HEK293 (cell line): ENCODE results near the gene OCIAD1.

Experiments
- CTCF ChIA-PET: fragments of 350-600 bp; formaldehyde crosslinking; extraction: SDS; loops from one replicate; lab custom pipeline; 2021; ENCODE audit warnings: antibody characterized with exemption; lab: Yijun Ruan, JAX
- POLR2A ChIA-PET: fragments of 300-600 bp; formaldehyde crosslinking; extraction: SDS; loops from one replicate; lab custom pipeline; 2020; ENCODE audit warnings: antibody characterized with exemption, inconsistent platforms; lab: Yijun Ruan, JAX
- H3K27ac ChIP-seq: fragments of 200-500 bp; sonication (Bioruptor generic); 2 replicates; pipeline ENCODE4 v1.5.1; 2014; ENCODE audit warnings: low read depth, low read length, control low read depth, inconsistent platforms; ENCODE audit errors: extremely low read depth
- H3K36me3 ChIP-seq, 2 experiments: fragments of 200-500 bp in 1 of 2; sonication (Bioruptor generic) in 1 of 2; 1 replicate in 1 of 2; 2 replicates in 1 of 2; pipeline ENCODE4 v1.5.1; 2014 to 2017; ENCODE audit warnings: inconsistent platforms in 2 of 2, low read length in 2 of 2; ENCODE audit not compliant: control insufficient read depth in 2 of 2, insufficient read depth in 1 of 2
- H3K4me1 ChIP-seq: fragments of 200-500 bp; sonication (Bioruptor generic); 2 replicates; pipeline ENCODE4 v1.5.1; 2014; ENCODE audit warnings: mild to moderate bottlenecking, low read length, inconsistent platforms; ENCODE audit not compliant: control insufficient read depth, insufficient read depth
- H3K4me3 ChIP-seq: 2 replicates; pipeline ENCODE4 v1.5.1; 2011; ENCODE audit warnings: low read depth, mild to moderate bottlenecking, control low read depth, low read length, moderate library complexity
- H3K9me3 ChIP-seq: fragments of 200-500 bp; sonication (Bioruptor generic); 2 replicates; pipeline ENCODE4 v1.5.1; 2014; ENCODE audit warnings: low read depth, low read length, inconsistent platforms; ENCODE audit not compliant: control insufficient read depth, insufficient read depth
- PRDM10 ChIP-seq: fragments of 450-650 bp; formaldehyde crosslinking; IDR thresholded peaks from 2 replicates; pipeline ENCODE4 v1.5.1; 2016; ENCODE audit warnings: missing biosample characterization, missing genetic modification characterization
- SP7 ChIP-seq: fragments of 450-650 bp; formaldehyde crosslinking; IDR thresholded peaks from 2 replicates; pipeline ENCODE4 v1.5.1; 2016; ENCODE audit warnings: missing biosample characterization, missing genetic modification characterization
- TCF7L2 ChIP-seq: IDR thresholded peaks from 2 replicates; pipeline ENCODE4 v1.6.1; 2011; ENCODE audit warnings: low read depth, mild to moderate bottlenecking, inconsistent platforms, low read length, moderate library complexity, borderline replicate concordance
- YY1 ChIP-seq: fragments of 450-650 bp; formaldehyde crosslinking; IDR thresholded peaks from 2 replicates; pipeline ENCODE4 v1.5.1; 2018; ENCODE audit warnings: missing biosample characterization, missing genetic modification characterization
- ZBTB6 ChIP-seq: fragments of 450-650 bp; formaldehyde crosslinking; IDR thresholded peaks from 2 replicates; pipeline ENCODE4 v1.5.1; 2017; ENCODE audit warnings: missing biosample characterization, missing genetic modification characterization
- ZNF121 ChIP-seq: fragments of 450-650 bp; formaldehyde crosslinking; IDR thresholded peaks from 2 replicates; pipeline ENCODE4 v1.5.1; 2016; ENCODE audit warnings: missing biosample characterization, missing genetic modification characterization
- ZNF133 ChIP-seq: fragments of 450-650 bp; formaldehyde crosslinking; IDR thresholded peaks from 2 replicates; pipeline ENCODE4 v1.5.1; 2016; ENCODE audit warnings: missing biosample characterization, missing genetic modification characterization
- ZNF18 ChIP-seq: fragments of 450-650 bp; formaldehyde crosslinking; IDR thresholded peaks from 2 replicates; pipeline ENCODE4 v1.5.1; 2016; ENCODE audit warnings: missing biosample characterization, missing genetic modification characterization
- ZNF19 ChIP-seq: fragments of 450-650 bp; formaldehyde crosslinking; IDR thresholded peaks from 2 replicates; pipeline ENCODE4; 2016; ENCODE audit warnings: missing biosample characterization, missing genetic modification characterization, low read depth
- ZNF266 ChIP-seq: fragments of 450-650 bp; formaldehyde crosslinking; IDR thresholded peaks from 2 replicates; pipeline ENCODE4 v1.5.1; 2016; ENCODE audit warnings: missing biosample characterization, missing genetic modification characterization, low read depth
- ZNF37A ChIP-seq: fragments of 450-650 bp; IDR thresholded peaks from 2 replicates; pipeline ENCODE4 v1.5.1; 2018; ENCODE audit warnings: missing biosample characterization, missing genetic modification characterization
- ZNF391 ChIP-seq: fragments of 450-650 bp; formaldehyde crosslinking; IDR thresholded peaks from 2 replicates; pipeline ENCODE4 v1.5.1; 2016; ENCODE audit warnings: low read depth, missing biosample characterization, missing genetic modification characterization, borderline replicate concordance
- ZNF426 ChIP-seq: fragments of 450-650 bp; formaldehyde crosslinking; IDR thresholded peaks from 2 replicates; pipeline ENCODE4 v1.5.1; 2017; ENCODE audit warnings: missing biosample characterization, missing genetic modification characterization, mild to moderate bottlenecking, inconsistent platforms, moderate library complexity
- ZNF473 ChIP-seq: fragments of 450-650 bp; formaldehyde crosslinking; IDR thresholded peaks from 2 replicates; pipeline ENCODE4 v1.5.1; 2017; ENCODE audit warnings: missing biosample characterization, missing genetic modification characterization
- ZNF529 ChIP-seq: fragments of 450-650 bp; formaldehyde crosslinking; IDR thresholded peaks from 2 replicates; pipeline ENCODE4 v1.5.1; 2017; ENCODE audit warnings: missing genetic modification characterization, missing biosample characterization; ENCODE audit not compliant: insufficient replicate concordance
- ZNF544 ChIP-seq: fragments of 450-650 bp; formaldehyde crosslinking; IDR thresholded peaks from 2 replicates; pipeline ENCODE4 v1.5.0; 2017; ENCODE audit warnings: missing biosample characterization, missing genetic modification characterization
- ZNF623 ChIP-seq: fragments of 450-650 bp; formaldehyde crosslinking; IDR thresholded peaks from 2 replicates; pipeline ENCODE4 v1.5.1; 2016; ENCODE audit warnings: missing biosample characterization, missing genetic modification characterization
- ZNF629 ChIP-seq: fragments of 450-650 bp; formaldehyde crosslinking; IDR thresholded peaks from 2 replicates; pipeline ENCODE4 v1.5.1; 2017; ENCODE audit warnings: missing biosample characterization, missing genetic modification characterization
- ZNF639 ChIP-seq: fragments of 450-650 bp; formaldehyde crosslinking; IDR thresholded peaks from 2 replicates; pipeline ENCODE4 v1.5.1; 2016; ENCODE audit warnings: missing biosample characterization, missing genetic modification characterization
- ZNF692 ChIP-seq: fragments of 450-650 bp; formaldehyde crosslinking; IDR thresholded peaks from 2 replicates; pipeline ENCODE4 v1.5.1; 2016; ENCODE audit warnings: missing biosample characterization, missing genetic modification characterization
- ZNF701 ChIP-seq: fragments of 450-650 bp; formaldehyde crosslinking; IDR thresholded peaks from 2 replicates; pipeline ENCODE4 v1.5.1; 2016; ENCODE audit warnings: missing biosample characterization, missing genetic modification characterization

Gene OCIAD1

GRCh38 chr4:48902266-48902665, 71.4 kb downstream of the OCIAD1 start:
- ChIA-PET POLR2A (no interaction called here), CTCF (no interaction called here)
- Histone ChIP-seq H3K9me3 (no peaks in the 10 kb centered on the region), H3K27ac (no peak overlapping the region), H3K4me1 (peaks cover 2% of the 10 kb centered on the region; the same call in 1 of the 2 replicates), H3K36me3 (peaks cover 0 to 8% of the 10 kb centered on the region in 2 experiments; a peak in 1 of 3 replicates), H3K4me3 (no peak overlapping the region)
- peak; percentile 49 for TF ChIP-seq PRDM10 (tag by site-specific recombination)
- no peak for TF ChIP-seq ZNF19 (tag by site-specific recombination)

GRCh38 chr4:48904101-48904500, 73.2 kb downstream of the OCIAD1 start:
- no peak for TF ChIP-seq ZBTB6 (tag by site-specific recombination)
- TF ChIP-seq ZNF391: no peak
- no peak for TF ChIP-seq ZNF692
- no peak for TF ChIP-seq SP7
- no peak for TF ChIP-seq ZNF18
- TF ChIP-seq TCF7L2: no peak
- no peak for TF ChIP-seq ZNF473 (tag by site-specific recombination)
- no peak for TF ChIP-seq ZNF629 (tag by site-specific recombination)
- no peak for TF ChIP-seq ZNF426 (tag by site-specific recombination)
- TF ChIP-seq ZNF529: no peak
- no peak for TF ChIP-seq ZNF639
- no peak for TF ChIP-seq ZNF544
- no peak for TF ChIP-seq ZNF133
- no peak for TF ChIP-seq ZNF701 (tag by site-specific recombination)
- TF ChIP-seq PRDM10 (tag by site-specific recombination): no peak
- no peak for TF ChIP-seq ZNF121 (tag by site-specific recombination)
- no peak for TF ChIP-seq ZNF266
- TF ChIP-seq ZNF37A (tag by site-specific recombination): no peak
- TF ChIP-seq YY1 (tag by site-specific recombination): no peak
- TF ChIP-seq ZNF623 (tag by site-specific recombination): no peak
- Histone ChIP-seq H3K9me3 (no peaks in the 10 kb centered on the region), H3K27ac (no peak overlapping the region), H3K4me3 (no peak overlapping the region), H3K36me3 (peaks cover 0 to 8% of the 10 kb centered on the region in 2 experiments; a peak in 1 of 3 replicates), H3K4me1 (peaks cover 2% of the 10 kb centered on the region; the same call in 1 of the 2 replicates)
- CTCF ChIA-PET: interaction anchor here (0.7 to 0.9 kb wide), 2 partner anchors 12 to 71 kb away, joined by 3 to 4 read pairs; no protein-coding TSS in a partner anchor
- POLR2A ChIA-PET: no interaction called here
